NOMO-1 treated with DMSO at 0.1 percent for 48 hours (cell line): ENCODE data around the gene ERICH2.
A peak's percentile ranks its signal among the peaks of the same experiment; 100 is the strongest.
"Not testable (repeated sequence)": the region's sequence is repeated elsewhere in the genome, so short reads cannot be mapped to it uniquely, and the experiment has no call there.

Source experiments
- DNase-seq: peaks from one replicate; lab custom pipeline; 2025; ENCODE audit not compliant: unreplicated experiment; lab: John Stamatoyannopoulos, UW

Gene ERICH2

GRCh38 chr2:170770008-170770605, at the start of gene ERICH2:
Gene ERICH2 (plus strand): TSS chr2:170770378. CDS start chr2:170770682, 304 bp downstream.
- DNase-seq: peak; percentile 78

- DNase-seq: no peak
Observed at GRCh38 chr2:170721678-170722077, 48.5 kb upstream of the ERICH2 start.

GRCh38 chr2:170722301-170722700, 47.9 kb upstream of the ERICH2 start:
- DNase-seq: no peak

GRCh38 chr2:170723446-170723958, 46.7 kb upstream of the ERICH2 start:
- no peak for DNase-seq

GRCh38 chr2:170733798-170734600, 36.2 kb upstream of the ERICH2 start:
- no peak for DNase-seq

GRCh38 chr2:170734601-170735000, 35.6 kb upstream of the ERICH2 start:
- not testable (repeated sequence) for DNase-seq

GRCh38 chr2:170736628-170737027, 33.5 kb upstream of the ERICH2 start:
- peak; percentile 84 for DNase-seq

- no peak for DNase-seq
Observed at GRCh38 chr2:170737406-170737805, 32.8 kb upstream of the ERICH2 start.

- DNase-seq: no peak
Observed at GRCh38 chr2:170737821-170738220, 32.4 kb upstream of the ERICH2 start.

GRCh38 chr2:170739048-170739447, 31.1 kb upstream of the ERICH2 start:
- no peak for DNase-seq

- DNase-seq: peak; percentile 44
Observed at GRCh38 chr2:170739507-170740046, 30.6 kb upstream of the ERICH2 start.

- DNase-seq: no peak
Observed at GRCh38 chr2:170740660-170741059, 29.5 kb upstream of the ERICH2 start.

GRCh38 chr2:170742000-170742399, 28.2 kb upstream of the ERICH2 start:
- DNase-seq: no peak

GRCh38 chr2:170742896-170743529, 27.2 kb upstream of the ERICH2 start:
- DNase-seq: no peak

- peak; percentile 35 for DNase-seq
Observed at GRCh38 chr2:170743530-170744239, 26.5 kb upstream of the ERICH2 start.

- DNase-seq: peak; percentile 81
Observed at GRCh38 chr2:170744248-170745002, 25.8 kb upstream of the ERICH2 start.

- peak; percentile 60 for DNase-seq
Observed at GRCh38 chr2:170745305-170745704, 24.9 kb upstream of the ERICH2 start.

GRCh38 chr2:170747921-170748320, 22.3 kb upstream of the ERICH2 start:
- DNase-seq: peak; percentile 12

- DNase-seq: not testable (repeated sequence)
Observed at GRCh38 chr2:170751555-170751954, 18.6 kb upstream of the ERICH2 start.

GRCh38 chr2:170761572-170761971, 8.6 kb upstream of the ERICH2 start:
- DNase-seq: no peak
